BJ (cell line): ENCODE data around the gene CHI3L1. TPM values are rescaled to one million over a fixed set of nuclear protein-coding genes. Genes with fewer than 3 reads are reported as not detected.

Experiments used
- CTCF ChIA-PET: fragments of 350-600 bp; formaldehyde crosslinking; extraction: SDS; loops from one replicate; lab custom pipeline; 2021; ENCODE audit warnings: antibody characterized with exemption, inconsistent platforms; lab: Yijun Ruan, JAX
- POLR2A ChIA-PET: fragments of 300-600 bp; sonication (Branson Sonifier 250); formaldehyde crosslinking; extraction: SDS; loops from one replicate; lab custom pipeline; 2021; ENCODE audit warnings: antibody characterized with exemption; lab: Charles Lee
- DNase-seq: peaks from one replicate; pipeline ENCODE4 v3.0.0-alpha.2; 2011; ENCODE audit warnings: low read depth
- H3K27me3 ChIP-seq: 2 replicates; pipeline ENCODE4 v1.6.0; 2011; ENCODE audit warnings: low read length; ENCODE audit not compliant: control insufficient read depth, insufficient read depth
- H3K36me3 ChIP-seq: 2 replicates; pipeline ENCODE4 v1.5.1; 2011; ENCODE audit warnings: low read length; ENCODE audit not compliant: control insufficient read depth, insufficient read depth
- H3K4me3 ChIP-seq: 2 replicates; pipeline ENCODE4 v1.5.1; 2011; ENCODE audit warnings: low read depth, mild to moderate bottlenecking, control low read depth, low read length
- CTCF ChIP-seq: IDR thresholded peaks from 2 replicates; pipeline ENCODE4 v1.5.1; 2011; ENCODE audit warnings: low read depth, mild to moderate bottlenecking, control low read depth, inconsistent platforms, low read length, moderate library complexity; ENCODE audit not compliant: insufficient read depth
- polyA plus RNA-seq: library from polyadenylated mRNA; depleted of rRNA; stranded (reverse); fragments of >200 nt; gene quantifications from 2 replicates; pipeline ENCODE4 v1.2.3, GENCODE V29; 2011; rRNA removed

CHI3L1 gene
- polyA plus RNA-seq, 1 experiment: 0.20 TPM

GRCh38 chr1:203133970-203134725 lies 52.4 kb downstream of the CHI3L1 start:
- H3K4me3 ChIP-seq: no peak overlapping the region
- DNase-seq: no peak
- CTCF ChIA-PET: interaction anchor here (0.9 to 6.0 kb wide), 7 partner anchors 16 to 135 kb away, joined by 4 to 34 read pairs (median 8); no protein-coding TSS in a partner anchor
- no peaks in the 10 kb centered on the region for H3K27me3 ChIP-seq
- POLR2A ChIA-PET: no interaction called here
- H3K36me3 ChIP-seq: no peaks in the 10 kb centered on the region
- no peak for TF ChIP-seq CTCF

- Histone ChIP-seq H3K4me3 (no peak overlapping the region), H3K36me3 (no peaks in the 10 kb centered on the region), H3K27me3 (no peaks in the 10 kb centered on the region)
- TF ChIP-seq CTCF: no peak
- CTCF ChIA-PET: interaction anchor here (1.2 to 7.1 kb wide), 6 partner anchors 9 to 84 kb away, joined by 3 to 67 read pairs (median 11); no protein-coding TSS in a partner anchor
- POLR2A ChIA-PET: no interaction called here
- no peak for DNase-seq
Measured at GRCh38 chr1:203131548-203132200, 54.8 kb downstream of the CHI3L1 start.

GRCh38 chr1:203130358-203130985 lies 56.0 kb downstream of the CHI3L1 start:
- no peaks in the 10 kb centered on the region for H3K36me3 ChIP-seq
- POLR2A ChIA-PET: no interaction called here
- CTCF ChIA-PET: interaction anchor here (0.8 to 7.1 kb wide), 6 partner anchors 9 to 139 kb away, joined by 3 to 67 read pairs (median 4); no protein-coding TSS in a partner anchor

GRCh38 chr1:203129501-203130231 lies 56.8 kb downstream of the CHI3L1 start:
- POLR2A ChIA-PET: no interaction called here
- DNase-seq: no peak
- no peak for TF ChIP-seq CTCF
- CTCF ChIA-PET: interaction anchor here (0.8 to 7.1 kb wide), 8 partner anchors 8 to 140 kb away, joined by 3 to 67 read pairs (median 4); no protein-coding TSS in a partner anchor
- no peaks in the 10 kb centered on the region; the same call in 1 of the 2 replicates for H3K27me3 ChIP-seq
- no peaks in the 10 kb centered on the region for H3K36me3 ChIP-seq
- no peak overlapping the region for H3K4me3 ChIP-seq

More at GRCh38 chr1:203130358-203130985, 56.0 kb downstream of the CHI3L1 start:
- Histone ChIP-seq H3K27me3 (no peaks in the 10 kb centered on the region), H3K4me3 (no peak overlapping the region)
- no peak for DNase-seq
- no peak for TF ChIP-seq CTCF

Other genes starting within 250 kb of the CHI3L1 start
- gene ADIPOR1, start 228.4 kb downstream of the CHI3L1 start, polyA plus RNA-seq: 190 and 199 TPM in 2 replicates
- gene CYB5R1, start 219.4 kb downstream of the CHI3L1 start, polyA plus RNA-seq: 62.0 and 72.0 TPM in 2 replicates
- gene TMEM183A, start 179.3 kb downstream of the CHI3L1 start, polyA plus RNA-seq: 103 and 111 TPM in 2 replicates
- 2.0 and 3.8 TPM in 2 replicates for gene PPFIA4, start 160.2 kb downstream of the CHI3L1 start, polyA plus RNA-seq
- not detected in 2 replicates for gene MYOG, start 100.7 kb downstream of the CHI3L1 start, polyA plus RNA-seq
- gene ADORA1, start 59.0 kb downstream of the CHI3L1 start, polyA plus RNA-seq: 2.1 and 2.4 TPM in 2 replicates
- not detected in 2 replicates for gene MYBPH, start 10.9 kb downstream of the CHI3L1 start, polyA plus RNA-seq
- not detected in 2 replicates for gene CHIT1, start 43.0 kb upstream of the CHI3L1 start, polyA plus RNA-seq
- gene BTG2, start 118.8 kb upstream of the CHI3L1 start, polyA plus RNA-seq: 22.8 and 23.7 TPM in 2 replicates
- 14.0 and 18.0 TPM in 2 replicates for gene FMOD, start 164.4 kb upstream of the CHI3L1 start, polyA plus RNA-seq